GM12891 (cell line): Measurements from ENCODE around the gene TMEM121B.

ENCODE experiments used
- PAX5 ChIP-seq: IDR thresholded peaks from 2 replicates; pipeline ENCODE4 v1.6.1; 2011; ENCODE audit warnings: low read length, moderate library complexity, mild to moderate bottlenecking; ENCODE audit not compliant: insufficient read depth, severe bottlenecking
- POLR2A ChIP-seq: IDR thresholded peaks from 2 replicates; pipeline ENCODE4 v1.6.1; 2011; ENCODE audit warnings: low read depth, low read length, control low read depth
- POLR2AphosphoS5 ChIP-seq: IDR thresholded peaks from 2 replicates; pipeline ENCODE4 v1.6.1; 2011; ENCODE audit warnings: low read depth, low read length, control low read depth
- POU2F2 ChIP-seq: IDR thresholded peaks from 2 replicates; pipeline ENCODE4 v1.6.1; 2011; ENCODE audit warnings: low read depth, mild to moderate bottlenecking, control low read depth, low read length, moderate library complexity
- SPI1 ChIP-seq: IDR thresholded peaks from 2 replicates; pipeline ENCODE4 v1.6.1; 2011; ENCODE audit warnings: low read depth, low read length, control low read depth
- TAF1 ChIP-seq: IDR thresholded peaks from 2 replicates; pipeline ENCODE4 v1.6.1; 2011; ENCODE audit warnings: low read depth, low read length, control low read depth

GRCh38 chr22:17155941-17156340, 34.8 kb upstream of the TMEM121B start:
- TF ChIP-seq TAF1 (no peak), POLR2A (no peak), POLR2AphosphoS5 (no peak), PAX5 (no peak), SPI1 (no peak), POU2F2 (no peak)
